Ovary (tissue), 3 donors: ENCODE measurements around the gene ADGRB2.

Experiments
- CTCF ChIP-seq, 3 donors: fragments of 450-650 bp in 2 of 3; fragments of 200-600 bp in 1 of 3; IDR thresholded peaks; one replicate each; pipeline versions ENCODE4 v1.5.1 to v1.8.0; 2016 to 2022; ENCODE audit warnings: antibody characterized with exemption in 3 of 3, mild to moderate bottlenecking in 1 of 3
- POLR2A ChIP-seq: fragments of 450-650 bp; IDR thresholded peaks from one replicate; pipeline ENCODE4 v1.6.1; 2017; ENCODE audit warnings: antibody characterized with exemption, mild to moderate bottlenecking, moderate library complexity
- donor health status: DM: no; HTN: no; CAD: no.

- TF ChIP-seq CTCF (IDR thresholded peaks at IDR 0.05) = no peak
- TF ChIP-seq POLR2A = no peak
Observed at GRCh38 chr1:31788825-31789256, 24.7 kb upstream of the ADGRB2 start.
